HG02943 (cell line): ENCODE measurements around the gene SNRPN.
"Not testable (repeated sequence)": the region's sequence is repeated elsewhere in the genome, so short reads cannot be mapped to it uniquely, and the experiment has no call there.

ENCODE experiments used
- ATAC-seq: cut with Tn5 transposase; IDR thresholded peaks from one replicate; pipeline ENCODE4 v1.9.1; 2021; ENCODE audit warnings: mild to moderate bottlenecking, low read depth, moderate library complexity; ENCODE audit not compliant: unreplicated experiment

SNRPN gene

DNA sequence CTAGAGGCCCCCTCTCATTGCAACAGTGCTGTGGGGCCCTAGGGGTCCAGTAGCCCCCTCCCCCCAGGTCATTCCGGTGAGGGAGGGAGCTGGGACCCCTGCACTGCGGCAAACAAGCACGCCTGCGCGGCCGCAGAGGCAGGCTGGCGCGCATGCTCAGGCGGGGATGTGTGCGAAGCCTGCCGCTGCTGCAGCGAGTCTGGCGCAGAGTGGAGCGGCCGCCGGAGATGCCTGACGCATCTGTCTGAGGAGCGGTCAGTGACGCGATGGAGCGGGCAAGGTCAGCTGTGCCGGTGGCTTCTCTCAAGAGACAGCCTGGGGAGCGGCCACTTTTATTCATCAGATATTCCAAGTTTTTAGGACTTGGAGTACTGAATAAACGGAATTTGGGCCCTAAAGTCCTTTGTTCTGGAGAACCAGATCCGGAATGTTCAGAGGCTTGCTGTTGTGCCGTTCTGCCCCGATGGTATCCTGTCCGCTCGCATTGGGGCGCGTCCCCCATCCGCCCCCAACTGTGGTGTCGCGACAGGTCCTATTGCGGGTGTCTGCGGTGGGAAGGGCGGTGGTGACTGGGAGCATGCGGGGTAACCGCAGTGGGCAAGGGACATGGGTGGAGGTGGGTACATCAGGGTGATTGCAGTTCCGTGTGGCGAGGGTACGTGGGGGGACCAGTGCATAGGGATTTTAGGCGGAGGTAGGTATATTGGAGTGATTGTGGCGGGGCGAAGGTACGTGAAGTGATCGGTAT, at the start of gene SNRPN, which contains the start of gene SNURF:
SNRPN (plus strand) TSS at position 205 of the 748 bp plus-strand sequence. CDS start 19,467 bp downstream, outside the sequence.
SNURF (plus strand) TSS at position 205 of the 748 bp plus-strand sequence; CDS start at position 267, 62 bp downstream.
- peak; percentile 69 for ATAC-seq

DNA sequence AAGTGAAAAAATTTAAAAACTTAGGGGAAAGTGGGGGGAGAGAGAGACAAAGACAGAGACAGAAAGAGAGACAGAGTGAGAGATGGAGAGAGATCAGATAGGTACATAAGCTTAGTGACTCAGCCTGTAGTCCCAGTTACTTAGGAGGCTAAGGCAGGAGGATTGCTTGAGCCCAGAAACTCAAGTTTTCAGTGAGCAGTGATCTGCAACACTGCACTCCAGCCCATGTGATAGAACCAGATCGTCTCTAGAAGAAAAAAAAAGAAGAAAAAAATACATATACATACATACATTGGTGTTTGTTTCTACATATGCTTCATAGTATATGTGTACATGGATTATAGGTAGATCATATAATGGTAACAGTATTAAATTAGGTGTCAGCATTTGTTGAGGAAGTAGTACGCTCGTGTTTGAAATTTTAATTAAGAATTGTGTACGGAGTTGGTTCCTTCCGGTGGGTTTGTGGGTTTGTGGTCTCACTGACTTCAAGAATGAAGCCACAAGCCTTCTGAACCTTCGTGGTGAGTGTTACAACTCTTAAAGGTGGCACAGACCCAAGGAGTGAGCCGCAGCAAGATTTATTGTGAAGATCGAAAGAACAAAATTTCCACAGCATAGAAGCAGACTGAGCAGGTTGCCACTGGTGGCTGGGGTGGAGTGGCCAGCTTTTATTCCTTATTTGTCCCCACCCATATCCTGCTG, 38.3 kb upstream of the SNRPN start:
- no peak for ATAC-seq

DNA sequence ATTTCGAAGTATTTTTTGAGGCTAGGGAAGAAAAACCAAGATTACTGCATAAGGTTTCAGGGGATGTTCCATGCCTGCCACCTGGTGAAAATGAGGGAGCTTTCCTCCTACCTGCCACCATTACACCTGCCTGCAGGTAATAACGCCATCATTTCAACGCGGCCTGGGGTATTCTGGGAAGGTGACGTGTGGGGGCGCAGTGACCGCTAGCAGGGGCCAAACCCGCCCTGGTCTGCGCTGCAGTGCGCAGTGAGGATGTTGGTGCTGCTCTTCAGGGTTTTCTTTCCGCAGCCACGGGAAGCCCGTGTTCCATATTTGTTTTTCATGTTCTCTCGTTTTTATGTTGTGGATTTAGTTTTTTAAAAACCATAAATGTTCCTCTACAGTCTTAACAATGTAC, 37.4 kb upstream of the SNRPN start:
- ATAC-seq: no peak

DNA sequence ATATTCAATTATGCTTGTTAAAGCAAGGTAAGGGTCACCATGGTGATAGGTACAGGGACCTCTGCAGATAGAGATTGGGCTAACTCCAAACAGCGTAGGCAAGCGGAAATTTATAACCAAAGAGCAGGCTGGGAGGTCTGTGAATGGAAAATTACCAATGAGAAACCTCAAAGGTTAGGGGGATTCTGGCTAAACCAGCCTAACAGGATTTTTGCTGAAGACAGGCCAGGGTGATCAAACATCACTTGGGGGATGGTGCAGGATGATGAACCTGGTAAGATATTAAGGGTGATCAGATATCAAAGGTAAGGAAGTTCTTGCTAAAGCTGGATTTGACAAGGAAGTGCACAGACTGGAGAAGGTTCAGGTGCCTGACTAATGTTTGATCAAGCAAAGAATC, 35.3 kb upstream of the SNRPN start:
- ATAC-seq: no peak

DNA sequence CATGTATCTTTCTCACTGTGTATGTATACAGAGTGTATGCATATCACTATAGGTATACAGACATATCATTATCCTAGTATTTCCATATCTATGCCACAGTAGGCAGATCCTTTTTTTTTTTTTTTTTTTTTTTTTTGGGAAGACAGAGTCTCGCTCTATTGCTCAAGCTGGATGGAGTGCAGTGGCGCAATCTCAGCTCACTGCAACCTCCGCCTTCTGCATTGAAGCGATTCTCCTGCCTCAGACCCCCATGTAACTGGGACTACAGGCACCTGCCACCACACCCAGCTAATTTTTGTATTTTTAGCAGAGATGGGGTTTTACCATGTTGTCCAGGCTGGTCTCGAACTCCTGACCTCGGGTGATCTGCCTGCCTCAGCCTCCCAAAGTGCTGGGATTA, 32.0 kb upstream of the SNRPN start:
- not testable (repeated sequence) for ATAC-seq

DNA sequence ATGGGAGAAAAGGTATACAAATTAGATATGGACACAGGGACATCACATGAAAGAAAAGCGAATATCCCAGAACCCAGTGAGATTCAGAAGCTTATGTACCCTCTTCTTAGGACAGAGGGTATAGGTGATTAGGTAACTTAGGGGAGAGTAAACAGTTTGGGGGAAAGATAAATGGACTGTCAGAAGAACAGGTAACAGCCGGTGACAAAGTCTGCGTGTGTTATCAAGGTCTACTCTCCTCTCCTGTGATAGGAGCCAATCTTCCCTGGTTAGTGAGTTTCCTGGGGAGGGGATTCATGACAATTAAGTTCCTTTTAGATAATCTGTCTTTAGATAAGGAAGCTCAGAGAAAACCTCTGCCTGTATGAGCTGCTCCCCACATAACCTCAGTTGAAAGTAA, 30.6 kb upstream of the SNRPN start:
- no peak for ATAC-seq

DNA sequence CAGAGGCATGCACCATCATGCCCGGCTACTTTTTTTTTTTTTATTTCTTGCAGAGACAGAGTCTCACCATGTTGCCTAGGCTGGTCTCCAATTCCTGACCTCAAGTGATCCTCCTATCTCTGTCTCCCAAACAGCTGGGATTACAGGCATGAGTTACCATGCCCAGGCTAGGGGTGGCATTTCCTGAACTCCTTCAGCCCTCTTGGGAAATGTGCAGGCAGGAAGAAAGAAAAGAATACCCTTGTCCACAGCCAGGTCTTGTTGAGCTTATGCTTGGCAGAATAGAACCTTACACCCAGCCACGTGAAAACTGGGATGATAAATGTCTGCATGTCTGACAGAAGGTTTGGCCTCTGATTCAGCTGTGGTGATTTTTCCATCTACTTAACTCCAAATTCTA, 30.2 kb upstream of the SNRPN start:
- no peak for ATAC-seq

DNA sequence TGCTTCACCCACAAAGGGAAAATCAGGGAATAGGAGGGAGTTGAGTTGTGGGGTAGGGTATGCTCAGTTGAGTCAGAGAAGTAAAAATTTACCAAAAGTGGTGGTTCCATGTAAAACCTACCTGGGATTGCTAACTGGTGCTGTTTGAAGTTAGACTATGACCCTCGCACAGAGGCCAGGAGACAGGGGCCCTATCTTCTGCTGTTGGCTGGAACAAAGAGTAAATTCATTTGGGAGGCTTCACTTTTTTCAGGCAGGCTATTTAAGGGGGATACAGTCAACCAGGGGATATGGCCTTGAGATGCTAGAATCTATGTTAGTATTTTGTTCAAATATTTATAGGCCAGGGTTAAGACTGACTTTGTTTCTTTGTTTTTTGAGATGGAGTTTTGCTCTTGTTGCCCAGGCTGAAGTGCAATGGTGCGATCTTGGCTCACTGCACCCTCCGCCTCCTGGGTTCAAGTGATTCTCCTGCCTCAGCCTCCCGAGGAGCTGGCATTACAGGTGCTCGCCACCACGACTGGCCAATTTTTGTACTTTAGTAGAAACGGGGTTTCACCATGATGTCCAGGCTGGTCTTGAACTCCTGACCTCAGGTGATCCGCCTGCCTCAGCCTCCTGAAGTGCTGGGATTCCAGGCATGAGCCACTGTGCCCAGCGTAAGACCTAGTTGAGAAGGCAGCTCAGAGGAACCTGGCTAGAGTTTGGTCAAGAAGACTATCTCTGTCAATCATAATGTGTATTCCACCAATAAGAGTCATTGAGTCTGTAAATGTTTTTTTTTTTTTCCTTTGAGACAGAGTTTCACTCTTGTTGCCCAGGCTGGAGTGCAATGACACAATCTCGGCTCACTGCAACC, 22.7 kb upstream of the SNRPN start:
- not testable (repeated sequence) for ATAC-seq

DNA sequence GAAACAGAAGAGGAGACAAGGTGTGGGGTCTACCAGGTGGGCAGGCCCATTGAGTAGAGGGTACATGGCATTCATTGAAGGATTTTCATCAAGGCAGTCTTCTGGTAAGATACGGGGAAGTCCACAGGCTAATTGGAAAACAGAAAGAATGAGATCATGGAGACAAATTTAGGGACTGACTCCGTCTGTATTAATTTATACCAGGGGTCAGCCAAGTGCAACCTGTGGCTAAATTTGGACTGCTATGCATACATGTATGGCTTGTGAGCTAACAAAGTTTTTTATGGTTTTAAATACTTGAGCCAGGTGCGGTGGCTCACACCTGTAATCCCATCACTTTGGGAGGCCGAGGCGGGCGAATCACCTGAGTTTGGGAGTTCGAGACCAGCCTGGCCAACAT, 21.1 kb upstream of the SNRPN start:
- ATAC-seq: no peak

DNA sequence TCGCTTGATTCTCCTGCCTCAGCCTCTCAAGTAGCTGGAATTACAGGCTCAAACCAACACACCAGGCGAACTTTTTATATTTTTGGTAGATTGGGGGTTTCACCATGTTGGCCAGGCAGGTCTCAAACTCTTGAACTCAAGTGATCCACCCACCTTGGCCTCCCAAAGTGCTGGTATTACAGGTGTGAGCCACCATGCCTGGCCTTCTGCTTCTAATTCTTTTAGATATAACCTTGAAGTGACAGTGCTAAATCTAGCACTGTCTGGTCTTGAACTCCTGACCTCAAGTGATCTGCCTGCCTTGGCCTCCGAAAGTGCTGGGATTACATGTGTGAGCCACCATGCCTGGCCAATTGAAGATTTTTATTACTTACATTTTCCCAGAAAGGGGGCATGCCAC, 16.6 kb upstream of the SNRPN start:
- not testable (repeated sequence) for ATAC-seq

DNA sequence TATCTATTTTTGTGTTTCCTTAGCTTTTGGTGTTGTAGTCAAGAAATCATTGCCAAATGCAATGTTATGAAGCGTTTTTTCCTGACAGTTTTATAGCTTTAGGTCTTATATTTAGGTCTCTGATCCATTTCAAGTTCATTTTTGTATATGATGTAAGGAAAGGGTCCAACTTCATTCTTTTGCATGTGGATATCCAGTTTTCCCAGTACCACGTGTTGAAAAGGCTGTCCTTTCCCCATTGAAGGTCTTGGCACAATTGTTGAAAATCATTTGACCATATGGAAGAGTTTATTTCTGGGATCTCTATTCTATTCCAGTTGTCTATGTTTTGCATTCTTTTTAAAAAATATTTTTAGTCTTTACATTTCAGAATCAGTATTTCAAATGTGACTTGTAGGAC, 14.6 kb upstream of the SNRPN start:
- no peak for ATAC-seq

DNA sequence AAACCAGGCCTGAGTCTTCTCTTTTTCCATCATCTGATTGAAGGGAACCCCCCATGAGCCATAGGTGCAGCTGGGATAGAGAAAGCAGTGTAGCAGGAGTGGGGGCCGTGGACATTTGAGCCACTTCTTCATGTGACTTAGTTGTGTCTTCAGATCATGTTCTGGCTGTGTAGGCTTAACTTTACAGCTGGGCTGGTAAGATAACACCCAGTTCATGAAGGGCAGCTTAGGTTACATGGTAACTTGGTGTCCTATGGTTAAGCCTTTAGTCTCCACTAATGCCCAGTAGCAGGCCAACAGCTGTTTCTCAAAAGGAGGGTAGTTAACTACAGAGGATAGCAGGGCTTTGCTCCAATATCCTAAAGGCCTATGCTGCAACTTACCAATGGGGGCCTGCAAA, 11.4 kb upstream of the SNRPN start:
- ATAC-seq: no peak

DNA sequence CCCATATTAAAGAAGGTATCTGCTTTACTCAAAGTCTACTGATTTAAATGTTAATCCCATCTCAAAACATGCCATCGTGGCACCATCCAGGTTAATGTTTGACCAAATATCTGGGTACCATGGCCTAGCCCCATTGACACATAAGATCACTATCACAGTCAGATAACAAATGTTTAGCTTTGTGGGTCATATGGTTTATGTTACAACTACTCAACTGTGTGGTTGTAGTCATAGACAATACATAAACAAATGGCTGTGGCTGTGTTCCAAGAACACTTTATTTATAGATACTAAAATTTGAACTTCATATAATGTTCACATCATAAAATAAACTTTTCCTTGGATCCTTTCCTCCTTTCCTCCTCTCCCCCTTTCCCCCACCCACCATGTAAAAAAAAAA, 9.8 kb upstream of the SNRPN start:
- no peak for ATAC-seq

DNA sequence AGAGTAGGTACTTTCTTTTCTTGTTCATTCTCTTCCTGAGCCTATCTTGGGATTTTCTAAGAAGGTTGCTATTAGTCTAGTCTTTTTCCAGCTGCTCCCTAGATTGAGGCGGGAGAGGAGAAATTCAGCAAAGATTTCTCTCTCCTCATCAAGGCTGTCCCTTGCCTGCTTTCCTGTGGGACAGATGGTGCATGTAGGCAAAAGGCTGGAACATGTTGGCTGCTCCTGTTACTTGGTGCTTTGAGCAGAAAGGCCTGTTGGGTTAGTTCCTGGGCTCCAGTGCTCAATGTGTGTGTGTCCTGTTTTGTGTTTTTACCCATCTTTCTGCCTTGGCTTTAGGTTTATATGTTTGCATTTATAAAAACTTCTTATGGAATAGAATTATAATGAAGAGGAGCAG, 9.1 kb upstream of the SNRPN start:
- no peak for ATAC-seq

DNA sequence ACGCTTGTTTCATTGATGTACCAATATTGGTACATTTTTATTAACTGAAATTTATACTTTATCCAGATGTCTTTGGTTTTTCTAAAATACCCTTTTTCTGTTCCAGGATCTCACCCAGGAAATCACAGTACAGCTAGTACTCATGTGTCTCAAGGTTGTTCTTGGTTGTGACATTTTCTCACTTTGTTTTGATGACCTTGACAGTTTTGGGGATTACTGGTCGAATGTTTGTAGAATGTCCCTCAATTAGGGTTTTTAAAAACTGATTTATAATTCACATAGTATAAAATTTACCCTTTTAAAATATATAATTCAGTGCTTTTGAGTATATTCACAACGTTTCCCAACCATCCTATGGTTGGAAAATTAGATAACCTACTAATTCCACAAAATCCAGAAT, 6.3 kb upstream of the SNRPN start:
- ATAC-seq: no peak

DNA sequence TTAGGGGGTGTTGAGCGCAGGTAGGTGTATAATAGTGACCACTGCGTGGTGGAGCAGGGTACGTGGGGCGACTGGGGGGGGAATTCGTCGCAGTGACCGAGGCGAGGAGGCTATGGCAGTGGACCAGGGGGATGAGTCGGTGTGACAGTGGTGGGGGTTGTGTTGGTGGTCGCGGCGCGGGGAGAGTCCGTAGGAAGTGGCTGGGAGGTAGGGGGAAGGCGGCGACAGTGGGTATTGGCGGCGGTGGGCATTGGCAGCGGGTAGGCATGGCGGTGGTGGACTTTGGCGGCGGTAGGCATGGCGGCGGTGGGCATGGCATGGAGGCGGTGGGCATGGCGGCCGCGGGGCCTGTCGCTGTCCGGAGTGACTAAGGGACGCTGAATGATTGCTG, 739 bp downstream of the SNRPN start:
- ATAC-seq: no peak

DNA sequence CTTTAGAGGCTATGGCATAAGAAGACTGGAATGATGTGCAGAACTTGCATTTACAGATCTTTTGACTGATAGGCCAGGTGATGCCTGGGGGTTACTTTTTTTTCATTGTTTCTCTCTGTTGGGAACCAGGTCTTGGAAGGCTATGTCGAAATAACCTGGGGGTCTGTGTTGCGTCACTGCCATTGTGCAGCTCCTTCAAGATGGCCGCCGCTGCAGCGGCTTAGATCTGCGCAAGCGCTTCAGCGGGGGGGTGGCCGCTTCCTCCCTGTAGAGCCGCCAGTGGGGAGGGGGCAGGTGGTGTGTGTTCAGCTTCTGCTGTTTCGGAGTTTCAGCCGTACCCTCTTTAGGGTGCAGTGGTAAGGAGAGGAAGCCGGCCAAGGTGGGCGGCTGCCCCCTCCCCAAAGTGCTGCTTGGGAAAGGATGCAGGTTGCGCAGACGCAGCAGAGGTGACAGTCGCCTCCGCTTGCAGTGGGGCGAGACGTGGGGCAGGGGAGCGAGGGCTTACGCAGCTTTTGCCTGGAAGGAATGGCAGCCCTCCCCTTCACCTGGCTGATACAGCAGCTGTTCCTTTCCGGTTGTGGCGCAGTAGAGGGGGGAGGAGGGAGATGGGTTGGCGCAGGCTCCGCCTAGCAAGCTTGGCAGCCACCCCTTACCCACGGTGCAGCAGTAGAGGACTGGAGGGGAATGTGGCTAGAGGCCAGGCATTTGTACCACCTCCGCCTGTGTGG, 1.5 kb downstream of the SNRPN start:
- ATAC-seq: peak; percentile 78

DNA sequence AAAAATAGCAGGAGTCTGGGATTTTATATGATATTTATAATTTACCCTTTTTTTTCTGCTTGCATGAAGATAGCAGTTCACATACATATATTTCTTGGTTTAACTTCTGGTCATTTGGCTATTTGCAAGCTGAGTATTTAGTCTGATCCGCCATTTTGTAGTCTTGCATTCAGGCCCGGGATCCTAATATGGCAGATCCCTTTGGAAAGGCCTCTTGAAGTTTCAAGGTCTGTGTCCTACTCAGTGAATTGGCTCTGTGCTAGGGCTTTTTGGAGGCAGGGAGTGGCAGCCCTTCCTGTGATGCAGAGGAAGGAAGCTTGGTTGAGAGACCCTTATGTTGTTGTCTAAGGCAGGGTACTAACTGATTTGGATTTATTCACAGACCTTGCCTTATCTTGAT, 2.9 kb downstream of the SNRPN start:
- ATAC-seq: no peak

DNA sequence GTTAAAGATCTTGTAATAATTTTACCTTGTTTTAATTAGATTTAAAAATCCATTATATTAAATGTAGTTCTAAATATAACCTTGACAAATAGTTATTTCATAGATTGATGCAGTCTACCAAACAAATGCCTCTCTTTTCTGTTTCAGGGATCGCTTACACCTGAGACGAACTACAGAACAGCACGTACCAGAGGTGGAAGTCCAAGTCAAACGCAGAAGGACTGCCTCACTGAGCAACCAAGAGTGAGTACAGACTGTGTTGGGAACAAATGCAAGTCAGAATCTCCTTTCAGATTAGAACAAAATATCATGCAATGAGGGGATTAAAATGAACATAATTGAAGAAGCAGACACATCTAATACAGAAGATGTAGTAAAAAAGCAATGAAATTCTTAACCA, 7.2 kb downstream of the SNRPN start:
- no peak for ATAC-seq

DNA sequence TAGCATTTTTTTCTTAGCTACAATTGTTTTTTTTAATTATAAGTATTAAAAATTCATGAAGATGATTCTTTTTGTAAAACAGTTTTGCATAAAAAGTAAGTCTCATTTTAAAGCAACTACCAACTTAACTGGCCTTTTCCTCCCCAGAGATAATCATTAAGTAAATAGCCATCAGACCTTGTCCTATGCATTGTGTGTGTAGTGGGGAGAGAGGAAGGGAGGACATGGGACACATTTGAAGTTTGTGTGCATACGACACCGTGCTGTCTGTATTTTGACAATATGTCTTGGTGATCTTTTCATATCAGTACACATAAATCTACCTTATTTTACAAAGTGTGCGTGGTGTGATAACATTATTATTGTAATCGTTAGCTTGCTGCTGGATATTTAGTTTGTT, 8.1 kb downstream of the SNRPN start:
- ATAC-seq: no peak
